ENCODE data around the gene NOSTRIN. TPM values are rescaled to one million over a fixed set of nuclear protein-coding genes. Genes with fewer than 3 reads are reported as not detected.

The NOSTRIN gene
- total RNA-seq, 2 experiments from 2014 or later: not detected

Other genes with a start within 250 kb of the NOSTRIN start
- 10 to 100 TPM; 38.4 to 47.1 TPM for gene SPC25, start 87.8 kb downstream of the NOSTRIN start, total RNA-seq
- gene G6PC2, start 98.7 kb downstream of the NOSTRIN start, total RNA-seq: not detected
- gene ABCB11, start 228.7 kb downstream of the NOSTRIN start, total RNA-seq: not detected